Esophagus muscularis mucosa (tissue), 4 donors: Measurements from ENCODE around the gene NCOA7.

Experiments used
- CTCF ChIP-seq, 3 experiments: fragments of 200-600 bp in 2 of 3; fragments of 450-650 bp in 1 of 3; sonication (generic) in 2 of 3; IDR thresholded peaks; one replicate each; pipeline ENCODE4 v1.5.1; 2017 to 2019; ENCODE audit warnings: antibody characterized with exemption in 3 of 3, mild to moderate bottlenecking in 2 of 3, moderate library complexity in 1 of 3
- EP300 ChIP-seq: sonication (generic); formaldehyde crosslinking; IDR thresholded peaks from one replicate; pipeline ENCODE4 v1.6.1; 2017; ENCODE audit warnings: antibody characterized with exemption
- POLR2A ChIP-seq: fragments of 450-650 bp; IDR thresholded peaks from one replicate; pipeline ENCODE4 v1.6.1; 2017; ENCODE audit warnings: antibody characterized with exemption, moderate library complexity, mild to moderate bottlenecking, low read depth

DNA sequence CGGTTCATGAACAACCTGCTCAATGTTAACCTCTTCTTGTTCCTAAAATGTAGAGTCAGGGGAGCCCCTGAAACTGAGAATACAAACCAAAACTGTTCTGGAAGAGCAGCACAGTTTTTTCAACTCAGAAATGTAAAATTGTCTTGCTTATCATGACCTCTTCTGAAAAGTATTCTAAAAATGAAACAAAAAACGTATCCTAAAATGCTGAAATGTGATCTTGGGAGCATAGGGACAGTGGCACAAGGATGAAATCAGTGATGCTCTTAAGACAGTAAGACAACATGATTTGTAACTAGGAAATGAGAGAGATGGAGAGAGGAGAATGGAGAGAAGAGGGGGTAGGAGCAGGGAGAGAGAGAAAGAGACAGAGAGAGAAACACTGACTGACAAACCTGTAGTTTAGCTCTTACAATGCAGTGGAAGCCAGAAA is 27.5 kb downstream of the NCOA7 start:
- TF ChIP-seq CTCF (IDR thresholded peaks at IDR 0.05), result no peak
- TF ChIP-seq POLR2A, result no peak
- TF ChIP-seq EP300, result no peak
